NOMO-1 treated with DMSO at 0.1 percent for 48 hours (cell line): ENCODE results near the gene DERL2.

Experiments
- DNase-seq: peaks from one replicate; lab custom pipeline; 2025; ENCODE audit not compliant: unreplicated experiment; lab: John Stamatoyannopoulos, UW

Gene DERL2

DNA sequence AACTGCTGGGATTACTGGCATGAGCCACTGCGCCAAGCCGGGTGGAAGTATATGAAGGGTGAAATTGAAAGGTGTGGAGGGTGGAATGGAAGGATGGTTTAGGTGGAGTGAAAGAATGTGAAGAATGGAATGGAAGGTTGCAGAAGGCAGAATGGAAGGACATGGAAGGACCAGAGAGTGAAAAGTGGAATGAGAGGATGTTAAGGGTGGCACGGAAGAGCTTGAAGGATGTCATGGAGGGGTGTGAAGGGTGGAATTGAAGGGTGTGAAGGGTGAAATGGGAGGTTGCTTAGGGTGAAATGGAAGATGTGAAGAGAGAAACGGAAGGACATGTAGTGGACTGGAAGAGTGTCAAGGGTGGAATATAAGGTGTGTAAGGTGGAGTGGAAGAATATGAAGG, 16.6 kb upstream of the DERL2 start:
- DNase-seq, result no peak

DNA sequence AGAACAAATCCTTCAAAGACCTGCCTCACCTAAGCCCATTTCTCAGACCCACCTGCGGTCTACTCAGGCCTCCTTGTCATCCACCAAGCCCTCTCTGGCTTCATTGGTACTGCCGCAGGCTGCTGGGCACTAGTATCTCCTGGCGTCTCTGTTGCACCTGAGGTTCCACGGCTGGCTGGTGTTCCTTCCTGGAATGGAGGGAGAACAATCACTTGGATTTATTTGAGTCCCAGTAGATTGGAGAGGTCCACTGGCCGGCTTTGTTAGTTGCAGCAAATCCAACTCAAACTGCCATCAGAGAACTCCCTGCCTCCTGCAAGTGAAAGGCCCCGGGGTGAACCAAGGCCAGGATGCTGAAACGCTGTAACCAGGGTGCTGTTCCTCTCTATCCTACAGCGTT, 15.7 kb upstream of the DERL2 start:
- no peak for DNase-seq

DNA sequence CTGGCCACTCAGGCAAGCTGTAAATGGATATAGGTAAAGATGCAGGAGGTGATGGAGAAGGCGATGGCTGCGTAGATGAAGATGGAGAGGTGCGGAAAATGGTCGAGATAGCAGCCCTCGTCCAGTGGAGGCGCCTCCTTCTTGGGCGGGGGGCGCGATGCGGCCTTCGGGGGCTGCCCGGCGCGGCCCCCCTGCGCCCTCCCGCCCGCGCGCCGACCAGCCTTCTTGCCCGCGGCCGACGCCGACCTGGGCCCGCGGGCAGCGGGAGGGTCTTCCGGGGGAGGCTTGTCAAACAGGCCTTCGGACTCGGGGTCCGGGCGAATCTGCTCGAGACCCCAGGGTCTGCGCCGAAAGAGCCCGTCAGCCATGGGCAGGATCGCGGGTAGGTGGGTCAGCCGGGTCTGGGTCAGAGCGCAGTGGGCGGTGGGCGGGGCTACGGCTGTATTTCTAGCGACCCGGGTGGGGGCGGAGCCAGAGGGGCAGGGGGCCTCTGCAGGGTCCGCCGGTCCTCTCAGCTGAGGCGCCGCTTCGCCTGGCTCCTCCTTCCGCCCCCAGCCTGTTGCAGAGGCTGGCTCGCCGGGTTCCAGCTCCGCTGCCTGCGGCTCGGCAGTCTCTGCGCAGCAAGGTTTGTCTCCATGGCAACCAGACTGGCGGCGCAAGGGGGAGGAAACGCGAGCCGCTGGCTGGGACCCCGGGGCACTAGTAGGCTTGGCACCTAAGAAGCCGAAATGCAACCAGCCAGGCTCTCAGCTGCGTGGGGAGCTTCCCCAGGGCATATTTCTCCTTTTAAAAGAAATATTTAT, 14.8 kb upstream of the DERL2 start:
- peak; percentile 51 for DNase-seq

DNA sequence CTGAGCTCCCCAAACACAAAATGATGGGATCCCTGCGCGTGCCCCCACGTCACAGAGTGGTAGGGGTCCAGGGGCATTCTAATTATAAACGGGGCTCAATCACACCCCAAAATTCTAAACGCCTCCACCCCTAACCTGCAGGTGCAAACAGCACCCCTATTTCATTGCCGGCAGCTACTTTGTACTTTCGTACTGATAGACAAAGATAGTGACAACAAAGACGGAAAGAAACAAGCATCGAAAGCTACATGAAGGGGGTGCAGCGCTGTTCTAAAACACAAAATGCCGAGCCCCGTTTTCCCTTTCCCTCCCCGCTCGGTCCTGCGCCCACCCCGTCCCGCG, 14.2 kb upstream of the DERL2 start:
- no peak for DNase-seq

DNA sequence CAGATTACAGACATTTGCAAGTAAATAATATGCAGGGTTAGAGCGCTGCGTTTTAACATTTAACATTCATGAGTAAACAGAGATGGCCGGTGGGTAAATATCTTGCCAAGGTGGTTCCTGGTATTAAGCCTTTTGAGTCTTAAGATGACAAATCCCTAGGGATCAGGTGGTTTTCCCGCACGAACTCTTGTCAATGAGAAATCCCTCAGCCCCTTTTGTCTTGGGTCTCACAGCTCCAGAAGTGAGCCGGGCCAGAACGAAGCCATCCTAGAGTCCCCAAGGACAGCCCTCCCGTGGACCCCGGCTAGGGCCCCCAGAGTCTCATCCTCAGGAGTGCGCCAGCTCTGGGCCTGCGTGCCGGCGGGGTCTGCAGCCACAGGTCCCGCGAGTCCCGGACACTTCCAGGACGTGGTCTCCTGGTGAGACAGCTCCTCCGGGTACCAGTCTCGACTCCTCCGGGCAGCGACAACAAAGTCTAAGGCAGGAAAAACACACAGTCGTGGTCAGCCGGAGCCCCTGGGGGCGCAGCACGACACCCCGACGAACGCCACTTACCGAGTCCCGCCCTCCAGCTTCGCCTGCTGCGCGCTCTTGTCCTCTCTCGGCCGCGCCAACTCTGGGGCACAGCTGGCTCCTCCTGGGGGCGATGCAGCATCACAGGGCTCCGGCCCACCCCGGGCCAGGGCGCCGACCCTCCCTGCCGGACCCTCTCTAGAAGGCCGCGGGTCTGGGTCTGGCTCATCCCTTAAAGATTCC, 13.7 kb upstream of the DERL2 start:
- no peak for DNase-seq

- DNase-seq, result no peak
Measured at GRCh38 chr17:5492970-5493369, 7.0 kb upstream of the DERL2 start.

GRCh38 chr17:5488752-5489151, 2.8 kb upstream of the DERL2 start:
- DNase-seq, result no peak

DNA sequence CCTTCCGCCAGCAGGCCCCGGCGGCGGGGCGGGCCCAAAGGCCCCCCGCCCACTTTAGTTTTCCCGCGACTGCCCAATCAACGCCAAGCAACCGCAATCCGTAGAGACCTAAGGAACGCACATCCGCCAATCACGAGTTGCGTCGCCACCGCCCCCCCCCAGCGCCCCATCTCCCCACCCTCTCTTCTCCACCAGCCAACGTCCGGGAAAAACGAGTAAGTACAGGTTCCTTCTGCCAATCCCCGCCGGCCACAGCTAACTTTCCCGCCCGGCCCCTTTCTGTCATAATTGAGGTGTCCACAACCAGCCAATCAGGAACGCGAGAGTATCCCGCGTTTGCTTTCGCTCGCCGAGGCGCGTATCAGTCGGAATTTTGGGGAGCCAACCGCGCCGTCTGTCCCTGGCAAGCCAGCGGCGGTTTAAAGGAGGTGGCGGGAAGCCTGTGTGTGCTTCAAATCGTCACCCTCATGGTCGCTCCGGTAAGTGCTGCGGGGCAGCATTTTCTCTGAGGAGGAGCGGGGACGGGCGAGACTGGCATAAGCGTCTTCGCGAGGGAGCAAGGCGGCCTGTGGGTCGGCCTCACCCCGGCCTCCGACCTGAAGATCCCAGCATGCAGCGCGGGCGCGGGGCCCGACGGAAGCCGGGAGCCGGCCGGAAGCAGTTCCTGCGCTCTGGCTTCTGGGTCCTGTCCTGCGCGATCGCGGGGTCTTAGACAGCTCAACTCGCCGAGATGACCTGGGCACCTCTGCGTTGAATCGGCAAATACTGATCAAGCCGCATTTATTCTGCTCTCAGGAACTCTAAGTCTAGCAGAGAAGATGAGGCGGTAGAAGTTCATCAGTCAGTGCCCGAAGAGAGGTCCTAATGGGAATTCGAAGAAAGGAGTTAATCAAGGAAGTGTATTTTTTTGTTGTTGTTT, 487 bp upstream of the DERL2 start, which contains the start of gene MIS12:
TSS of gene MIS12 (plus strand) at position 361 of the 919 bp plus-strand sequence. CDS start 2,297 bp downstream, outside the sequence.
- DNase-seq, result peak; percentile 99

GRCh38 chr17:5481451-5481850, 4.5 kb downstream of the DERL2 start:
- no peak for DNase-seq

DNA sequence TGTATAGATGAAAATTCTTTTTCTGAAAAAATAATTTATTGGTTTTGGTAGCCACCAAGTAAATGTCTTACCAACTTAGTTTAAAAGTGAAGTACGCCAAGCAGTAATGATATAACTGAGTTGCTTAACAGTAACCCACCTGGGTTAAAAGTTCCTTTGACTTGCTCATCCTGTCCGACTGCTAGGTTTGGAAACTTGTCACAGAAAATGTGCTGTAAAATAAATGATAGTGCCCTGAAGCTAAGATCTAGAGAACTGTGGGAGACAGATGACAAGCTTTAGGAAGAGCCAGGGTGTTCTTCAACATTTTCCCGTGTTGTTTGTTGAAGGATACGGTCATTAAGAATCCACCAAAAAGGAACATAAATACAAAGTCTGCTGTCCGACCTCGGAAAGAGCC, 5.0 kb downstream of the DERL2 start:
- DNase-seq, result no peak

GRCh38 chr17:5478992-5479391, 7.0 kb downstream of the DERL2 start:
- no peak for DNase-seq

GRCh38 chr17:5473906-5474305, 12.1 kb downstream of the DERL2 start:
- no peak for DNase-seq

DNA sequence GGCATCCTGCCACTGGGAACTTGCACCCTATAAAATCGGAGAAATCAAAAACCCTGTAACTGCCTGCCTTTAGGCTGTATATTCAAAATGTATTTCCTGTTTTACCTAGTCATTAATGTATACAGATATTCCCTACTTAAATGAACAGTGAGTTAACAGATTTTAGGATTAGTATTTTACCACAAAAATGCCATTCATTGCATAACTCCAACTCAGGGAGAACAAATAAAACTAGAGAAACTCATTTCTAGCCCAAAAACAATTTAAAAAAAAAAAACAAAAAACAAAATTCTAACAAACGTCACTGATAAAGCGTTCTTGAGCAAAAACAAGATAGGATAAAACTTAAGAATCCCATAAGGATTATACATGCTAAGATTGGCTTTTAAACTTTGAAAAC, 13.5 kb downstream of the DERL2 start:
- no peak for DNase-seq

DNA sequence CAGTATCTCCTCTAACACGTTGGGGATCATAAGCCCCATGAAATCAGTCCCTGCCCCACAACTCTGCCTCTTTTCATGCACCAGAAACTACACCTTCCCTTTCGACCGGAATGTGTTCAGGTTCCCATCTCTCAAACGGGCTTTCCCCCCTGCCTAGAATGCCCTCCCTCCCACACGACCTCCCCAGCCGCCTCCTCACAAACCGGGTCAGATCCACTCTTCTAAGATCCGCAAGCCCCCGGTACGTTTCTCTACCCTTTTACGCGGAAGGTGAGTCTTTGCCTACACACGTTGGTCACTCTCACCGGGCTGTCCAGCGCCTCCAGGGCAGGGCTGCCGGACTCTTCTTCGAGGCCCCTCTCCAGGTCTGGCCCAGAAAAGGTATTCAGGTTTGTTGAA, 17.9 kb downstream of the DERL2 start:
- no peak for DNase-seq

DNA sequence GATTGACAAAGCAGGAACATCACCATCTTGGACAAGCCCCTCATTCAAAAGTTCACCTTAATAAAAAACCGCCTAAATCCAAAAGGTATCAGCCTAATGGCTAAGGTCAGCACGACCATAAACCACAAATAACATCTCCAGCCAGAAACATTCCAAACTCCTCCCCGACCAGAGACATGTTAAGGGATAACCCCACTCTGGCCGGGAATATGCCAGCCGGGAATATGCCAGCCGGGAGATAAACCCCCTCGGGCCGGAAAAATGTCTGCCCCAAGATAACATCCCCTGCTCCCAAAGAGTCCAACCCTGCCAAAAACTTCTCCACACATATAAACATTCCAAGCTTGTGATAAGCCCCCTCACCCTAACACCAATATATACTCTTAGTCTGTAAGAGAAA, 18.6 kb downstream of the DERL2 start:
- no peak for DNase-seq

DNA sequence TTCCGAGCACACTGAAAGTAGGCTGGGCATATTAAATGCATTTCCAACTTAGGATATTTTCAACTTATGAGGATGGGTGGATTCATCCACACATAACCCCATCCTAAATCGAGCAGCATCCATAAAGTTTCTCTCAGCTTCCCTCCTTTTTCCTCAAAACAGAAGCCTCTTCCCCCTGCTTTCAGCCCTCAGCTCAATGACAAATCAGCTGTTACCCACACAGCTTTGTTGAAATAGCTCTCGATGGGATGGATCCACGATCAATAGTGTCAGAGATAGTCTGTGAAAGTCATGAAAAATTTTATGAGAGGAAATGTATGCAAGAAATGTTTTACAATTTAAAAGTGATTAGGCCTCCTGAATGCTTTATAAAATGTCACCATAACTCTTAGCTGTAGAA, 19.7 kb downstream of the DERL2 start:
- no peak for DNase-seq

- no peak for DNase-seq
Measured at GRCh38 chr17:5464717-5465507, 21.1 kb downstream of the DERL2 start.

DNA sequence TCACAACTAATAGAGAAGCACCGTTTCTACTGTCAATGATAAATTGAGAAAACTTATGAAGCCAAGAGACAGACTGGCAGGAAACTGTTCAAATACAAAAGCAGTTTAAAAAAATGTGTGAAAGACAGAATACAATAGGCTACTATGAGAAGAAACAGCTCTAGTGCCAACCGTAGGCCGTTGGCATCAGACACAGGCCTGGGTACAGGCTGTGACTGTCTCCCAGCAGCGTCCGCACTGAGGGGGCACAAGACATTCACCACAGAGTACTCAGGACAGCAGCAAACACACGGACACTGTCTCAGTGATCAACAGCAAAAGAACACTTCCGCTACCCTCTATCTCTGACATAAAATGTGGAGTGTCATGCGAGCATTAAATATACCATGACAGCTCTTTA, 39.2 kb downstream of the DERL2 start:
- no peak for DNase-seq

DNA sequence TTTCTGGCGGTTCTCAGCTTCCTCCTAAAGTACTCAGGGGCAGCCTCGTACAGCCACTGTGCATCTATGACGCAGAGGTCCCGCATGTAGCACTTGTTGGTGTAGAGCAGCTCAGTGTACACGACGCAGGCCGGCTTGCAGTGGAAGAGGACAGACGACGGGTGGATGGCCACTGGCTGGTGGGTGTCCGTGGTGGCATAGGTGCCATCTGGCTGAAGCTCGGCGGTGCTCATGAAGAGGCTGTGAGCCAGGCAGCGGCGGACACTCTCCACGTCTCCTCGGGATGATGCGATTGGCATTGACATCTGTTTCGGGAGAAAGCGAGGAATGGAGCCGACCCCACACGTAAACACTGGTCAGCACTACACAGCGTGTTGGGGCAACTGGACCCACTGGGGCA, 41.8 kb downstream of the DERL2 start:
- no peak for DNase-seq

- no peak for DNase-seq
Measured at GRCh38 chr17:5443728-5444127, 42.2 kb downstream of the DERL2 start.

- DNase-seq, result no peak
Measured at GRCh38 chr17:5439446-5439764, 46.6 kb downstream of the DERL2 start.
